H1 (cell line): ENCODE measurements around the gene CALR. TPM values are rescaled to one million over a fixed set of nuclear protein-coding genes. Genes with fewer than 3 reads are reported as not detected.

Experiments
- CTCF ChIA-PET: fragments of 300-600 bp; sonication (Branson Sonifier 250); formaldehyde crosslinking; loops from one replicate; lab custom pipeline; 2021; ENCODE audit not compliant: partially characterized antibody; lab: Charles Lee
- POLR2A ChIA-PET: fragments of 300-600 bp; sonication (Branson Sonifier 250); formaldehyde crosslinking; loops from one replicate; lab custom pipeline; 2021; ENCODE audit warnings: inconsistent platforms; ENCODE audit not compliant: partially characterized antibody; lab: Charles Lee
- DNase-seq, 2 experiments: peaks; one replicate each; pipeline versions ENCODE4 v3.0.0 to v3.0.0-alpha.2; 2010 to 2022; ENCODE audit warnings: low spot score in 2 of 2, low read depth in 1 of 2, mixed read lengths in 1 of 2
- FAIRE-seq: peaks from 2 replicates; lab custom pipeline; 2011; peaks lifted over from hg19 to GRCh38; lab: Jason Lieb, UNC
- H2AFZ ChIP-seq: 2 replicates; pipeline ENCODE4 v1.8.1; 2012; ENCODE audit warnings: low read length, inconsistent platforms
- H2AK5ac ChIP-seq: 2 replicates; pipeline ENCODE4 v1.6.1; 2013; ENCODE audit warnings: low read depth, low read length
- H2BK120ac ChIP-seq: replicated peaks from 2 replicates; pipeline ENCODE3; 2013; ENCODE audit warnings: low read depth, low read length, inconsistent platforms
- H2BK12ac ChIP-seq: 2 replicates; pipeline ENCODE4 v1.6.1; 2013; ENCODE audit warnings: low read depth, low read length
- H2BK15ac ChIP-seq: 2 replicates; pipeline ENCODE4 v1.6.1; 2013; ENCODE audit warnings: low read length
- H2BK20ac ChIP-seq: 2 replicates; pipeline ENCODE4 v1.6.1; 2013; ENCODE audit warnings: low read length
- H2BK5ac ChIP-seq: 2 replicates; pipeline ENCODE4 v1.6.1; 2013; ENCODE audit warnings: low read depth, low read length
- H3K14ac ChIP-seq: 2 replicates; pipeline ENCODE4 v1.6.1; 2013; ENCODE audit warnings: inconsistent platforms; ENCODE audit not compliant: insufficient read length
- H3K18ac ChIP-seq: 2 replicates; pipeline ENCODE4 v1.6.1; 2013; ENCODE audit warnings: low read length; ENCODE audit errors: extremely low read depth
- H3K23ac ChIP-seq: 2 replicates; pipeline ENCODE4 v1.6.1; 2013; ENCODE audit warnings: inconsistent platforms; ENCODE audit not compliant: insufficient read length
- H3K23me2 ChIP-seq: 2 replicates; pipeline ENCODE4 v1.6.1; 2013; ENCODE audit warnings: low read depth, low read length
- H3K27ac ChIP-seq: 2 replicates; pipeline ENCODE4 v1.6.1; 2011; ENCODE audit warnings: low read depth, low read length, inconsistent platforms
- H3K27me3 ChIP-seq, 4 experiments: replicated peaks in 1 of 4; 1 replicate in 1 of 4; 2 replicates in 3 of 4; pipeline versions ENCODE4 v1.6.1 to v1.8.1; 2011 to 2013; ENCODE audit warnings: low read length in 3 of 4, mild to moderate bottlenecking in 3 of 4, inconsistent platforms in 2 of 4, mixed read lengths in 2 of 4, moderate library complexity in 1 of 4; ENCODE audit not compliant: control insufficient read depth in 3 of 4, insufficient read depth in 3 of 4; ENCODE audit errors: extremely low read depth in 1 of 4
- H3K36me3 ChIP-seq, 4 experiments: 2 replicates each; pipeline versions ENCODE4 v1.6.1 to v1.8.1; 2011 to 2013; ENCODE audit warnings: mild to moderate bottlenecking in 4 of 4, low read length in 3 of 4, moderate library complexity in 2 of 4, control low read depth in 1 of 4, inconsistent platforms in 1 of 4; ENCODE audit not compliant: insufficient read depth in 4 of 4, control insufficient read depth in 2 of 4
- H3K4ac ChIP-seq: replicated peaks from 2 replicates; pipeline ENCODE3; 2013; ENCODE audit warnings: low read length, low read depth, mixed read lengths, inconsistent platforms; ENCODE audit not compliant: insufficient read length
- H3K4me1 ChIP-seq, 4 experiments: replicated peaks in 1 of 4; 1 replicate in 1 of 4; 2 replicates in 3 of 4; pipeline versions ENCODE4 v1.6.1 to v1.8.1; 2011 to 2013; ENCODE audit warnings: low read length in 3 of 4, inconsistent platforms in 2 of 4, mixed read lengths in 1 of 4; ENCODE audit not compliant: insufficient read depth in 4 of 4, control insufficient read depth in 3 of 4
- H3K4me2 ChIP-seq, 2 experiments: 2 replicates each; pipeline versions ENCODE4 v1.6.1 to v1.8.1; 2011 to 2013; ENCODE audit warnings: low read depth in 2 of 2, low read length in 2 of 2, control low read depth in 1 of 2, inconsistent platforms in 1 of 2, mild to moderate bottlenecking in 1 of 2; ENCODE audit not compliant: insufficient read depth in 1 of 2
- H3K4me3 ChIP-seq, 4 experiments: fragments of 200-600, 300-600 bp in 1 of 4; sonication (generic), shearing (Covaris generic), sonication (Bioruptor Twin) in 1 of 4; 2 replicates each; pipeline versions ENCODE4 v1.5.1 to v1.8.1; 2011 to 2016; ENCODE audit warnings: low read length in 4 of 4, low read depth in 3 of 4, control low read depth in 2 of 4, inconsistent platforms in 2 of 4, mild to moderate bottlenecking in 2 of 4, mixed read lengths in 1 of 4, moderate library complexity in 1 of 4; ENCODE audit not compliant: insufficient read depth in 2 of 4; ENCODE audit errors: extremely low read depth in 1 of 4
- H3K56ac ChIP-seq: replicated peaks from 2 replicates; pipeline ENCODE3; 2013; ENCODE audit warnings: low read depth, mild to moderate bottlenecking, mixed read lengths, low read length, inconsistent platforms; ENCODE audit not compliant: insufficient read length
- H3K79me1 ChIP-seq: 2 replicates; pipeline ENCODE4 v1.6.1; 2013; ENCODE audit warnings: low read depth, low read length, control low read depth
- H3K79me2 ChIP-seq, 2 experiments: 2 replicates each; pipeline versions ENCODE4 v1.6.1 to v1.8.1; 2012 to 2013; ENCODE audit warnings: low read length in 2 of 2, mild to moderate bottlenecking in 2 of 2, inconsistent platforms in 1 of 2; ENCODE audit not compliant: insufficient read depth in 2 of 2, control insufficient read depth in 1 of 2
- H3K9ac ChIP-seq, 4 experiments: replicated peaks in 1 of 4; 1 replicate in 1 of 4; 2 replicates in 3 of 4; pipeline versions ENCODE4 v1.6.1 to v1.8.1; 2011 to 2013; ENCODE audit warnings: low read depth in 3 of 4, low read length in 3 of 4, control low read depth in 2 of 4, mild to moderate bottlenecking in 2 of 4, moderate library complexity in 2 of 4, inconsistent platforms in 1 of 4; ENCODE audit errors: extremely low read depth in 1 of 4
- H3K9me3 ChIP-seq, 2 experiments: 2 replicates each; pipeline versions ENCODE4 v1.6.1 to v1.8.1; 2012 to 2013; ENCODE audit warnings: mild to moderate bottlenecking in 2 of 2, moderate library complexity in 2 of 2, control low read depth in 1 of 2, inconsistent platforms in 1 of 2, low read depth in 1 of 2, low read length in 1 of 2, mixed read lengths in 1 of 2; ENCODE audit not compliant: insufficient read depth in 2 of 2
- H4K20me1 ChIP-seq, 2 experiments: replicated peaks in 1 of 2; 2 replicates each; pipeline versions ENCODE3 to v1.8.1; 2011 to 2013; ENCODE audit warnings: inconsistent platforms in 2 of 2, low read length in 2 of 2, mild to moderate bottlenecking in 1 of 2; ENCODE audit not compliant: insufficient read depth in 2 of 2, control insufficient read depth in 1 of 2
- H4K5ac ChIP-seq: 2 replicates; pipeline ENCODE4 v1.6.1; 2013; ENCODE audit warnings: low read length, low read depth, mixed read lengths, inconsistent platforms; ENCODE audit not compliant: insufficient read length
- H4K8ac ChIP-seq: 2 replicates; pipeline ENCODE4 v1.8.0; 2013; ENCODE audit warnings: mild to moderate bottlenecking, moderate library complexity, low read length, inconsistent platforms; ENCODE audit not compliant: insufficient read depth; ENCODE audit errors: extremely low read depth
- H4K91ac ChIP-seq: replicated peaks from 2 replicates; pipeline ENCODE3; 2013; ENCODE audit warnings: low read length, mixed read lengths, inconsistent platforms; ENCODE audit not compliant: insufficient read length
- ASH2L ChIP-seq: fragments of 200-600, 300-600 bp; sonication (generic); IDR thresholded peaks from one replicate; pipeline ENCODE4 v1.7.1; 2017; ENCODE audit warnings: low read length
- CBX8 ChIP-seq: fragments of 300-800, 300-1000 bp; sonication (generic); IDR thresholded peaks from 2 replicates; pipeline ENCODE4 v1.7.1; 2016; ENCODE audit warnings: low read depth, low read length, borderline replicate concordance
- CHD1 ChIP-seq: IDR thresholded peaks from 2 replicates; pipeline ENCODE4 v1.6.1; 2012; ENCODE audit warnings: low read depth, low read length, improper control_type of control experiment
- CREB1 ChIP-seq: IDR thresholded peaks from 2 replicates; pipeline ENCODE4 v1.6.1; 2012; ENCODE audit warnings: inconsistent platforms
- E2F6 ChIP-seq: IDR thresholded peaks from 2 replicates; pipeline ENCODE4 v1.6.1; 2012; ENCODE audit warnings: inconsistent platforms
- EP300 ChIP-seq, 2 experiments: IDR thresholded peaks; 1 replicate in 1 of 2; 2 replicates in 1 of 2; pipeline ENCODE4 v1.6.1; 2011 to 2012; ENCODE audit warnings: low read depth in 2 of 2, low read length in 2 of 2, mild to moderate bottlenecking in 2 of 2, borderline replicate concordance in 1 of 2, inconsistent platforms in 1 of 2, moderate library complexity in 1 of 2
- HDAC6 ChIP-seq: IDR thresholded peaks from one replicate; pipeline ENCODE4 v1.7.1; 2012; ENCODE audit warnings: low read depth, mild to moderate bottlenecking, inconsistent platforms, low read length, moderate library complexity
- PHF8 ChIP-seq: fragments of 200-600 bp; sonication (generic); conservative IDR thresholded peaks from 2 replicates; pipeline ENCODE4 v1.7.1; 2012; ENCODE audit warnings: low read depth, mild to moderate bottlenecking, inconsistent platforms, low read length, moderate library complexity
- POLR2A ChIP-seq, 2 experiments: IDR thresholded peaks; 1 replicate in 1 of 2; 2 replicates in 1 of 2; pipeline ENCODE4 v1.6.1; 2011; ENCODE audit warnings: low read depth in 2 of 2, low read length in 2 of 2, mild to moderate bottlenecking in 2 of 2; ENCODE audit errors: control extremely low read depth in 1 of 2
- POLR2AphosphoS5 ChIP-seq: IDR thresholded peaks from 2 replicates; pipeline ENCODE4 v1.6.1; 2011; ENCODE audit warnings: low read depth, low read length
- RFX5 ChIP-seq: IDR thresholded peaks from 2 replicates; pipeline ENCODE4 v1.6.1; 2011; ENCODE audit warnings: low read depth, low read length, improper control_type of control experiment, borderline replicate concordance
- SIRT6 ChIP-seq: IDR thresholded peaks from one replicate; pipeline ENCODE4 v1.7.1; 2012; ENCODE audit warnings: low read length, inconsistent platforms
- SP2 ChIP-seq: IDR thresholded peaks from 2 replicates; pipeline ENCODE4 v1.6.1; 2012; ENCODE audit warnings: mild to moderate bottlenecking, low read length, inconsistent platforms
- SUZ12 ChIP-seq: fragments of 200-600 bp; sonication (generic); IDR thresholded peaks from 2 replicates; pipeline ENCODE4 v1.6.1; 2012; ENCODE audit warnings: mild to moderate bottlenecking, inconsistent platforms, low read length, moderate library complexity, mixed read lengths
- TAF1 ChIP-seq: IDR thresholded peaks from 2 replicates; pipeline ENCODE4 v1.6.1; 2011; ENCODE audit warnings: mild to moderate bottlenecking, low read depth, low read length
- WGBS, 2 experiments: shearing (Covaris generic) in 1 of 2; methylation state at CpG; one replicate each; pipeline versions ENCODE4 v1.1.6 to v1.1.7; 2013 to 2015; ENCODE audit warnings: low lambda C conversion rate in 2 of 2, mixed read lengths in 2 of 2, inconsistent platforms in 1 of 2, low coverage in 1 of 2, missing lambda C conversion rate in 1 of 2; ENCODE audit not compliant: insufficient replicate concordance in 2 of 2, insufficient coverage in 1 of 2, insufficient read length in 1 of 2; ENCODE audit errors: extremely low coverage in 1 of 2, missing lambda C conversion rate in 1 of 2; 5-methylcytosine and 5-hydroxymethylcytosine counted together
- polyA plus RNA-seq, 7 experiments: library from polyadenylated mRNA; depleted of rRNA in 3 of 7; stranded (reverse) in 5 of 7; unstranded in 2 of 7; fragments of >200 nt in 5 of 7; fragments of 200-250 nt in 2 of 7; gene quantifications; 1 replicate in 5 of 7; 2 replicates in 1 of 7; 4 replicates in 1 of 7; pipeline versions ENCODE4 v1.2.1 to v1.2.3, GENCODE V29; 2011 to 2013; ENCODE audit warnings: missing spikeins in 2 of 7, mixed read lengths in 2 of 7
- total RNA-seq: library from RNA; stranded (reverse); fragmentation: NEBNext Ultra II Directional; extraction: Animal tissue kit (Norgen Biotek cat#: 25700); gene quantifications from 2 replicates; pipeline ENCODE4 v1.2.1, GENCODE V29; 2021

The CALR gene
- total and polyA plus RNA-seq, 2 of the 8 experiments (the other 6 are each of a cell fraction or from before 2014, with no cell fraction given) = 591 to 1,155 TPM

- H3K27ac ChIP-seq = no peak overlapping the region
- H4K91ac ChIP-seq = no peak overlapping the region
- no peak overlapping the region for H2AFZ ChIP-seq
- no peaks in the 10 kb centered on the region for H3K79me1 ChIP-seq
- peaks cover 6 to 11% (median 10%) of the 10 kb centered on the region in 4 experiments for H3K27me3 ChIP-seq
- no peak overlapping the region for H3K14ac ChIP-seq
- H3K36me3 ChIP-seq = peaks cover 25 to 55% (median 38%) of the 10 kb centered on the region in 4 experiments; a peak in 7 of 8 replicates
- H2BK12ac ChIP-seq = no peak overlapping the region
- peaks cover 2 to 9% of the 10 kb centered on the region in 2 experiments; a peak in 1 of 4 replicates for H3K9me3 ChIP-seq
- no peak overlapping the region for H3K4me3 ChIP-seq
- peaks cover 0 to 2% (median 0%) of the 10 kb centered on the region in 4 experiments; a peak in 1 of 7 replicates for H3K4me1 ChIP-seq
- ChIA-PET CTCF (interaction anchor here (1.2 kb wide), 1 partner anchor 38 kb away, joined by 5 read pairs; no protein-coding TSS in a partner anchor), POLR2A (interaction anchor here (0.6 to 13.9 kb wide), 6 partner anchors 10 to 50 kb away, joined by 4 to 180 read pairs (median 10); partner anchors contain the start of genes CALR, FARSA and GCDH)
- no peak overlapping the region for H2AK5ac ChIP-seq
- DNase-seq = no peak
- no peak overlapping the region for H3K18ac ChIP-seq
- no peak overlapping the region for H4K5ac ChIP-seq
- no peak overlapping the region for H3K23ac ChIP-seq
- H2BK5ac ChIP-seq = no peak overlapping the region
- H3K4ac ChIP-seq = no peak overlapping the region
- no peak overlapping the region for H3K9ac ChIP-seq
- FAIRE-seq = no peak
- WGBS, 2 experiments = 98% methylated on average over 4 of the region's 4 CpGs; no CpG with 5 or more reads in 1 of the 2 experiments
- no peak overlapping the region for H2BK120ac ChIP-seq
- H3K23me2 ChIP-seq = no peaks in the 10 kb centered on the region
- no peak overlapping the region for H4K8ac ChIP-seq
- no peak overlapping the region for H2BK20ac ChIP-seq
- no peak overlapping the region for H3K4me2 ChIP-seq
- H3K79me2 ChIP-seq = no peaks in the 10 kb centered on the region
- no peak overlapping the region for H3K56ac ChIP-seq
- H2BK15ac ChIP-seq = no peak overlapping the region
- H4K20me1 ChIP-seq = peaks cover 0 to 3% of the 10 kb centered on the region in 2 experiments
- no peak for TF ChIP-seq POLR2AphosphoS5
- no peak for TF ChIP-seq EP300 (IDR thresholded peaks at IDR 0.05; ENCODE audit: borderline replicate concordance in 1 of 2, low read depth in 2 of 2, low read length in 2 of 2)
- no peak for TF ChIP-seq CHD1
- no peak for TF ChIP-seq POLR2A (IDR thresholded peaks at IDR 0.05; ENCODE audit: control extremely low read depth in 1 of 2, low read depth in 2 of 2, low read length in 2 of 2)
- no peak for TF ChIP-seq RFX5
- TF ChIP-seq SP2 = no peak
- no peak for TF ChIP-seq PHF8
- no peak for TF ChIP-seq SIRT6
- no peak for TF ChIP-seq SUZ12
- TF ChIP-seq CBX8 = no peak
- no peak for TF ChIP-seq E2F6
- no peak for TF ChIP-seq HDAC6
- TF ChIP-seq ASH2L = no peak
- TF ChIP-seq TAF1 = no peak
- no peak for TF ChIP-seq CREB1
Measured at GRCh38 chr19:12922959-12923358, 15.4 kb upstream of the CALR start.
